Keratinocyte (primary cell): Measurements from ENCODE around the gene DMD.

Source experiments
- EZH2 ChIP-seq: IDR thresholded peaks from one replicate; pipeline ENCODE4 v1.6.1; 2012; ENCODE audit warnings: inconsistent platforms, mild to moderate bottlenecking, low read length, moderate library complexity
- TF ChIP-seq, protein P1 (sequence below), 3 experiments: IDR thresholded peaks in 1 of 3; conservative IDR thresholded peaks in 1 of 3; optimal IDR thresholded peaks in 1 of 3; 2 replicates in 2 of 3; 3 replicates in 1 of 3; pipeline versions ENCODE3 to v1.5.1; 2011; ENCODE audit warnings: low read length in 3 of 3, mild to moderate bottlenecking in 3 of 3, moderate library complexity in 2 of 3, control low read depth in 1 of 3, inconsistent platforms in 1 of 3; ENCODE audit not compliant: insufficient read depth in 2 of 3; ENCODE audit errors: extremely low read depth in 1 of 3

DNA sequence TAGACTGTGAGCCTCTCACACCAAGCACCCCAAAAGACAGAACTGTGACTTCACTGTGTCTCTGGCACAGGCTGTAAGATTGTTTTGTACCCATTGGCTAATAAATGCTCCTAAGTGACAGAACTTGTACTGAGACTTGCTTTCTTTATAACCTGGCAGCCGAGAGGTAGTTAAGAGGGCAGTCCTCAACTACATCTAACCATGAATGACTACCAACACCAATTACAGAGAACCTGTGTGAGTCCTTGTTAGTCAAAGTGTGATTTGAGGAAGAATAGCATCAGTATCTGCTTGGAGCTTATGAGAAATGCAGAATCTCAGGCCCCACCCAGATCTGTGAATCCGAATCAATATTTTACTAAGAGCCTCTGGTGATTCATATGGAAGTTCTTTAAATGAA, 1985.5 kb downstream of the DMD start:
- TF ChIP-seq, protein P1, sequence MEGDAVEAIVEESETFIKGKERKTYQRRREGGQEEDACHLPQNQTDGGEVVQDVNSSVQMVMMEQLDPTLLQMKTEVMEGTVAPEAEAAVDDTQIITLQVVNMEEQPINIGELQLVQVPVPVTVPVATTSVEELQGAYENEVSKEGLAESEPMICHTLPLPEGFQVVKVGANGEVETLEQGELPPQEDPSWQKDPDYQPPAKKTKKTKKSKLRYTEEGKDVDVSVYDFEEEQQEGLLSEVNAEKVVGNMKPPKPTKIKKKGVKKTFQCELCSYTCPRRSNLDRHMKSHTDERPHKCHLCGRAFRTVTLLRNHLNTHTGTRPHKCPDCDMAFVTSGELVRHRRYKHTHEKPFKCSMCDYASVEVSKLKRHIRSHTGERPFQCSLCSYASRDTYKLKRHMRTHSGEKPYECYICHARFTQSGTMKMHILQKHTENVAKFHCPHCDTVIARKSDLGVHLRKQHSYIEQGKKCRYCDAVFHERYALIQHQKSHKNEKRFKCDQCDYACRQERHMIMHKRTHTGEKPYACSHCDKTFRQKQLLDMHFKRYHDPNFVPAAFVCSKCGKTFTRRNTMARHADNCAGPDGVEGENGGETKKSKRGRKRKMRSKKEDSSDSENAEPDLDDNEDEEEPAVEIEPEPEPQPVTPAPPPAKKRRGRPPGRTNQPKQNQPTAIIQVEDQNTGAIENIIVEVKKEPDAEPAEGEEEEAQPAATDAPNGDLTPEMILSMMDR (optimal IDR thresholded peaks at IDR 0.05 in 1 of 3, IDR thresholded peaks at IDR 0.05 in 1 of 3, conservative IDR thresholded peaks at IDR 0.05 in 1 of 3; ENCODE audit: extremely low read depth in 1 of 3, insufficient read depth in 2 of 3, low read length in 3 of 3): no peak
- TF ChIP-seq EZH2: no peak
